Bronchial epithelial cell (primary cell): ENCODE measurements around the gene TP53RK. TPM values are rescaled to one million over a fixed set of nuclear protein-coding genes. Genes with fewer than 3 reads are reported as not detected.

Experiments
- DNase-seq: peaks from one replicate; pipeline ENCODE4 v3.0.0-alpha.2; 2010; ENCODE audit warnings: low read depth
- FAIRE-seq: peaks from 2 replicates; lab custom pipeline; 2011; peaks lifted over from hg19 to GRCh38; lab: Jason Lieb, UNC
- H3K27me3 ChIP-seq: 2 replicates; pipeline ENCODE4 v1.5.1; 2011; ENCODE audit warnings: low read length; ENCODE audit not compliant: control insufficient read depth, insufficient read depth
- H3K36me3 ChIP-seq: 2 replicates; pipeline ENCODE4 v1.5.1; 2011; ENCODE audit warnings: low read length; ENCODE audit not compliant: control insufficient read depth, insufficient read depth
- H3K4me3 ChIP-seq: 2 replicates; pipeline ENCODE4 v1.5.1; 2011; ENCODE audit warnings: mild to moderate bottlenecking, low read depth, low read length, control low read depth
- CTCF ChIP-seq: IDR thresholded peaks from 2 replicates; pipeline ENCODE4 v1.5.1; 2011; ENCODE audit warnings: mild to moderate bottlenecking, moderate library complexity, low read length, control low read depth, inconsistent platforms; ENCODE audit not compliant: insufficient read depth, severe bottlenecking
- total RNA-seq: library from RNA; depleted of rRNA; stranded (reverse); fragments of >200 nt; gene quantifications from 2 replicates; pipeline ENCODE4 v1.2.1, GENCODE V29; 2014

Gene TP53RK
- total RNA-seq, 1 donor from 2014 or later = 19.0 TPM

DNA sequence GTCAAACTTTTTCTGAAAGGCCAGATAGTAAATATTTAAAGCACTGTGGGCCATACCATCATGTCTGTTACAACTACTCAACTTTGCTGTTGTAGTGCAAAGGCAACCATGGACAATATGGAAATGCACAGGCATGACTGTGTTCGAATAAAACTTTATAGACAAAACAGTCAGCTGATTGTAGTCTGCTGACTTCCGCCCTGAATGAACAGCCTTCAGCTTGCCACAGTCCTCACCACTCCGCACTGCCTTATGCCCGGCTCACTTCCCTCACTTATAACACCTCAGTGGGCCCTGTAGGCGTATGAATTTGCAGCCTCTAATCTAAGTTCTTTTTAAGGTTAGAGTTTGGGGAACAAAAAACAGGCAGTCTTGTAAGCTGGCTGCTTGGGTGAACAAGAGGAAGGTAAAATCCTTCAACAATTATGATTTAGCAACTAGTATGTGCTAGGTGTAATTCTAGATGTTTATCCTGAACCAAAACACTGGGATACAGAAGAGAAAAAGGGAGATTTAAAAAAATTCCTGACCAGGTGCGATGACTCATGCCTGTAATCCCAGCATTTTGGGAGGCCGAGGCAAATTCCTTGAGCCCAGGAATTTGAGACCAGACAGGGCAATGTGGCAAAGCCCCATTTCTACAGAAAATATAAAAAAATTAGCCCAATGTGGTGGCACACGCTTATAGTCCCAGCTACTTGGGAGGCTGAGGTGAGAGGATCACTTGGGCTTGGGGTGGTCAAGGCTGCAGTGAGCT is 13.4 kb upstream of the TP53RK start:
- no peak for TF ChIP-seq CTCF

GRCh38 chr20:46701986-46702385 is 12.7 kb upstream of the TP53RK start:
- Histone ChIP-seq H3K4me3 (no peak overlapping the region), H3K27me3 (no peaks in the 10 kb centered on the region), H3K36me3 (no peaks in the 10 kb centered on the region)
- FAIRE-seq (no peak), DNase-seq (no peak)
- no peak for TF ChIP-seq CTCF

More for the DNA sequence above, 13.4 kb upstream of the TP53RK start:
- Histone ChIP-seq H3K4me3 (no peak overlapping the region), H3K36me3 (no peaks in the 10 kb centered on the region), H3K27me3 (no peaks in the 10 kb centered on the region)
- DNase-seq (no peak), FAIRE-seq (no peak)

DNA sequence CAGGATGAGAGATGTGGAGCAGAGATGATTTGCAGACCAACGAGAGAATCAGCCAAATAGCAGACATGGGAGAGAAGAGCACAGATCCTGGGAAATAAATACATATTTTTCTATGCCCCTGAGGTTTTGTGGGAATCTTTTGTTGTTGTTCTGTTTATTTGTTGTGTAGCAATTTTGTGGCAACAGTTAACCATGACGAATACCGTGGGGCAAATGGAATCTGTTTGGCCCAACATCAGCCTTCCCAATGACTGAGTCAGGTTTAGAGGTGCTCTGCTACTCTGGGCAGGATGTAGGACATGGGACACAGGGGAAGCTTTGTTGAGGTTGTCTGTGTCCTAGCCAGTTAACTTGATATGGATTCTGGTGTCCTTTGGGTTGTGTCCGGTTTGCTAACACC is 12.3 kb upstream of the TP53RK start:
- H3K36me3 ChIP-seq = no peaks in the 10 kb centered on the region
- FAIRE-seq (no peak), DNase-seq (no peak)
- H3K27me3 ChIP-seq = no peaks in the 10 kb centered on the region
- no peak for TF ChIP-seq CTCF
- no peak overlapping the region for H3K4me3 ChIP-seq

DNA sequence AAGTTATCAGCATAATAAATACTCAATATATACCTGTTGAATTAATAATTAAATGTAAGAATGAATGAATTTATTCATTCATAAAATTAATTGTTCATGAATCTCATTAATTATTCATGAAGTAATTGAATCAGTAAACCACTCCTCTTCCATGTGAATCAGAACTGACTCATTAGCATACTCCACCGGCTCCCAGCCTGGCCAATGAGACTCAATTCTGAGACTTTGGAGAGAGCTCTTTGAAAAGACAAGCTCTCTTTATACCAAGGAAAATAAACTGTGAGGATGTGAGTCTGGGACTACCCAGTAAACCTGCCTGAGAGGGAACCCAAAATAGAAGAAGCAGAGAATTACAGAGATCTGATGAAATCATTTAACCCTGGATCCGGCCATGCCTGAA is 11.8 kb upstream of the TP53RK start:
- FAIRE-seq (no peak), DNase-seq (no peak)
- H3K36me3 ChIP-seq = no peaks in the 10 kb centered on the region
- TF ChIP-seq CTCF = no peak
- no peaks in the 10 kb centered on the region for H3K27me3 ChIP-seq
- H3K4me3 ChIP-seq = no peak overlapping the region

DNA sequence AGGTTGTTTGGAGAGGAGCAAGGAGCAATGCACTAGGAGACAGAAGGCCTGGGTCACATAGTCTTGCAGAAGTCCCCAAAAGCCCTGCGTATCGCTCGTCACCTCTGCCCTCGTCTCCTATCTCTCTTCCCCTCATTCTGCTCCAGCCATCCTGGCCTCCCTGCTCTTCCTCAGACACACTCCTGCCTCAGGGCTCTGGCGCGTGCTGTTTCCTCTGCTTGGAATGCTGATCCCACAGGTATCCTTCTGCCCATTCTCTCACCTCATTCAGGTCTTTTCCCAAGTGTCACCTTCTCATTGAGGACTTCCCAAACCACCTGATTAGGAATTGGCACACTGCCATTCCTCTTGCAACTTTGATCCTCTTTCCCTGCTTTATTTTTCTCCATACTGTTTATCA is 11.2 kb upstream of the TP53RK start:
- no peak for TF ChIP-seq CTCF
- Histone ChIP-seq H3K4me3 (no peak overlapping the region), H3K36me3 (no peaks in the 10 kb centered on the region), H3K27me3 (no peaks in the 10 kb centered on the region)
- DNase-seq (no peak), FAIRE-seq (no peak)

DNA sequence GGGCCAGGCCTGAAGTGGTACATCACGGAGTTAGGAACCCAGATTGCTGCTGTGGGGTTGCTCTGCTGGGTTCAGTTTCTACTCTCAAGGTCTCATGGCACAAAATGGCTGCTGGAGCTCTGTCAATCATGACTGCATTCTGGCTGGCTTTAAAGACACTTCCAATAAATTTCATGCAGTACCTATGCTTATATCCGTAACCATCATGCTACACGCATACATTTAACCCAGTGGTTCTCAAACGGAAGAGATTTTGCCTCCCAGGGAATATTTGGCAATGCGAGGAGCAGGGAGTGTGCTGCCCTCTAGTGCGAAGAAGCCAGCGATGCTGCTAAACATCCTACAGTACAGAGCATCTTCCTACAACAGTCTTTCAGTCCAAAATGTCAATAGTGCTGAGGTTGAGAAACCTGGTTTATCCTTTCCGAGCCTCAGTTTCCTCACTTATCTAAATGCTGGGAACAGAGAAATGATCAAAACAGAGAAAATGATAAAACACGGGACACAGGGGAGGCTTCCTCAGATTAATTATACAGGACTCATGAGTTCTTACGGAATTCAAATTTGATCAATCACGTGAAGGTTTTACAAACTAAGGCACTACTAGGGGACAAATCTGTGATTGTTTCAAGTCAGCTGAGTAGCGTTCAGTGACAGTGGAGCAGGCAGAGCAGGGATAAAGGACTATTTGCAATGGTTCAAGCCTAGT is 10.6 kb upstream of the TP53RK start:
- no peaks in the 10 kb centered on the region for H3K36me3 ChIP-seq
- TF ChIP-seq CTCF = peak; percentile 81
- FAIRE-seq = no peak
- no peaks in the 10 kb centered on the region for H3K27me3 ChIP-seq
- no peak overlapping the region for H3K4me3 ChIP-seq
- peak; percentile 44 for DNase-seq
